CD4-positive, CD25-positive, alpha-beta regulatory T cell (primary cell): Measurements from ENCODE around the gene CSNK1G1. TPM values are rescaled to one million over a fixed set of nuclear protein-coding genes. Genes with fewer than 3 reads are reported as not detected.

Experiments
- ATAC-seq, 2 donors: fragments of 150-1000 bp; cut with Tn5 transposase; one replicate each; pipeline ENCODE4 v1.10.0; 2021; ENCODE audit warnings: low read depth in 2 of 2, moderate number of reproducible peaks in 2 of 2, moderate library complexity in 1 of 2
- DNase-seq, 3 donors: peaks; one replicate each; pipeline versions ENCODE4 v3.0.0 to v3.0.0-alpha.2; 2012 to 2022; ENCODE audit warnings: mixed read lengths in 1 of 3
- H3K27ac ChIP-seq: one replicate; pipeline ENCODE4 v1.7.0; 2013; ENCODE audit warnings: mild to moderate bottlenecking, low read length; ENCODE audit not compliant: insufficient read depth, poor library complexity, severe bottlenecking
- H3K27me3 ChIP-seq: one replicate; pipeline ENCODE4 v1.7.0; 2013; ENCODE audit warnings: low read length; ENCODE audit not compliant: control insufficient read depth, insufficient read depth
- H3K36me3 ChIP-seq: one replicate; pipeline ENCODE4 v1.7.0; 2013; ENCODE audit warnings: mild to moderate bottlenecking, low read length, moderate library complexity; ENCODE audit not compliant: control insufficient read depth, insufficient read depth
- H3K4me1 ChIP-seq: 2 replicates; pipeline ENCODE4 v1.7.0; 2013; ENCODE audit warnings: mild to moderate bottlenecking, low read length; ENCODE audit not compliant: insufficient read depth, control insufficient read depth, poor library complexity, severe bottlenecking
- H3K4me3 ChIP-seq: one replicate; pipeline ENCODE4 v1.7.0; 2013; ENCODE audit warnings: low read depth, mild to moderate bottlenecking, low read length, moderate library complexity
- H3K9me3 ChIP-seq, 2 experiments: 1 replicate in 1 of 2; 2 replicates in 1 of 2; pipeline ENCODE4 v1.7.0; 2013; ENCODE audit warnings: low read length in 2 of 2, mild to moderate bottlenecking in 1 of 2, moderate library complexity in 1 of 2; ENCODE audit not compliant: control insufficient read depth in 2 of 2
- H3K27ac Mint-ChIP-seq, 3 donors: one replicate each; pipeline ENCODE4 v1.8.0; 2020 to 2022; ENCODE audit warnings: mild to moderate bottlenecking in 3 of 3, mixed read lengths in 3 of 3, moderate library complexity in 2 of 3
- H3K27me3 Mint-ChIP-seq: one replicate; pipeline ENCODE4 v1.8.0; 2022; ENCODE audit warnings: mild to moderate bottlenecking, mixed read lengths
- H3K36me3 Mint-ChIP-seq: one replicate; pipeline ENCODE4 v1.8.0; 2020; ENCODE audit warnings: mixed read lengths
- H3K4me1 Mint-ChIP-seq, 4 donors: one replicate each; pipeline ENCODE4 v1.8.0; 2020 to 2022; ENCODE audit warnings: mixed read lengths in 4 of 4, mild to moderate bottlenecking in 1 of 4
- H3K4me3 Mint-ChIP-seq, 4 donors: one replicate each; pipeline ENCODE4 v1.8.0; 2020 to 2022; ENCODE audit warnings: mild to moderate bottlenecking in 4 of 4, mixed read lengths in 4 of 4, moderate library complexity in 3 of 4
- H3K9me3 Mint-ChIP-seq, 7 donors: one replicate each; pipeline ENCODE4 v1.8.0; 2020 to 2022; ENCODE audit warnings: mixed read lengths in 7 of 7, mild to moderate bottlenecking in 3 of 7, moderate library complexity in 2 of 7
- polyA plus RNA-seq, 4 donors: library from polyadenylated mRNA; unstranded; fragments of 300-500 nt; fragmentation: Illumina TruSeq; gene quantifications; one replicate each; pipeline ENCODE4 v1.2.3, GENCODE V29; 2021
- total RNA-seq: library from RNA; stranded (reverse); gene quantifications from one replicate; pipeline ENCODE4 v1.2.3, GENCODE V29; 2022

The CSNK1G1 gene
- total and polyA plus RNA-seq, 5 donors from 2014 or later = 14.4 to 27.6 (median 15.1) TPM

DNA sequence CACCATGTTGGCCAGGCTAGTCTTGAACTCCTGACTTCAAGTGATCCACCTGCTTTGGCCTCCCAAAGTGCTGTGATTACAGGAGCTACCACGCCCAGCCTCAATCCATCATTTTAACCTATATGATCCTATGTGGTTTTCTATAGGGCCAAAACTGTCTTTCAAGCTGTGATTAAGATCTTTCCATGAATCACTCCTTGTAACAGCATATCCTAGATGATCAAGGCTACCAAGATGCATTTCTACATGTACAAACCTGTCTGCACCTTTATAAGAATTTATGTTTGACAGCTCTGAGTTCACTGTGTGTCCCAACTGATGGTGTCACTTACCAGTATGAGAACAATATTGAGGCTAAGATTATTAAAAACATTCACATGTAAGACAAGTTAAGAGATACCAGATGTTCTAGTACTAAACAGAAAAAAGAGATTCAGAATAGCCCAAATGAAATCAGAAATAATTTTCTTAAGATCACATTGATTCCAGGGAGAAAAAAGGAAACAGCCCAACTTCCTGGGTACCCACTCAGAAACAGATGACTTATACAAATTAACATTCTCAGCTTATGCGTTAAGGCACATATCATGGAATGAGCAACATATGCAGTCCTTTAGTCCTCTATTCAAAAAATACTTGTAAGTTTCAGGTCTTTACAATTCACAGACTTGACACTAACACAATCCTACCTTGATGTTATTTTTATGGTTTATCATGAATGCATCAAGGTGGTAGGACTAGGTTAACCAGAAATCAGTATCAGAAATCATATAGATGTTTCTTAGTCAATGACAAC, 168.4 kb downstream of the CSNK1G1 start:
- Mint-ChIP-seq H3K27me3 (no peaks in the 10 kb centered on the region), H3K4me1 (peaks cover 0 to 8% (median 2%) of the 10 kb centered on the region in 4 donors), H3K9me3 (no peaks in the 10 kb centered on the region), H3K36me3 (peaks cover 23% of the 10 kb centered on the region), H3K27ac (peak overlapping the region in 2 of 3 donors; percentile 44 to 86), H3K4me3 (no peak overlapping the region)
- H3K27ac ChIP-seq = no peak overlapping the region
- no peak overlapping the region for H3K4me3 ChIP-seq
- H3K27me3 ChIP-seq = no peaks in the 10 kb centered on the region
- H3K4me1 ChIP-seq = no peaks in the 10 kb centered on the region
- DNase-seq (no peak), ATAC-seq (no peak)
- H3K9me3 ChIP-seq = no peaks in the 10 kb centered on the region
- peaks cover 13% of the 10 kb centered on the region for H3K36me3 ChIP-seq

DNA sequence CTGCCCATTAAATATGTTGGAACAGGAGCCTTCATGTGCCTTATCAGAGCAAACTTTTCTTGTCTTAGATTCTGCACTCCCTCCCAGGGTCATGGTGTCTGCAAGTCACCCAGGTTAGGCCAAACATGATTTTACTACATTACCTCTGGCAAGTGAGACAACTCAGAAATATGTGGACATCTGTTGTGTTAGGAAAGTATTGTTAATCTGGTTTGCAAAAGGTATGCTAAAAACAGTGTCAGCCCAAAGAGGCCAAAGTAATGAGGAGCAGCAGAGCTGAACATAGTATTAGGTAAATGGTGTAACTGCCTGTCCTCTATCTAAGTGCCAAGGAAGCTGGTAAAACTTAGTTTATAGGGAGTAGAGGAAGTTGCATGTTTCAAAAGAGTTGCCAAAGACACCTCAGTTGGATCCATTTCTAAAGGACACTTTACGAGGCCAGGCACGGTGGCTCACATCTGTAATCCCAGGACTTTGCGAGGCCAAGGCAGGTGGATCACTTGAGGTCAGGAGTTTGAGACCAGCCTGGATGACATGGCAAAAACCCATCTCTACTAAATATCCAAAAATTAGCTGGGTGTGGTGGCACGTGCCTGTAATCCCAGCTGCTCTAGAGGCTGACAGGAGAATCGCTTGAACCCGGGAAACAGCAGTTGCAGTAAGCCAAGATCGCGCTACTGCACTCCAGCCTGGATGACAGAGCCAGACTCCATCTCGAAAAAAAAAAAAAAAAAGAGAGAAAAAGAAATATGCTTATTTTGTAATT, 170.6 kb downstream of the CSNK1G1 start:
- Mint-ChIP-seq H3K27me3 (no peaks in the 10 kb centered on the region), H3K36me3 (peaks cover 29% of the 10 kb centered on the region), H3K4me3 (no peak overlapping the region), H3K9me3 (no peaks in the 10 kb centered on the region), H3K4me1 (peaks cover 0 to 8% (median 3%) of the 10 kb centered on the region in 4 donors), H3K27ac (no peak overlapping the region)
- no peak overlapping the region for H3K27ac ChIP-seq
- H3K4me3 ChIP-seq = no peak overlapping the region
- ATAC-seq = no peak
- H3K9me3 ChIP-seq = no peaks in the 10 kb centered on the region
- H3K4me1 ChIP-seq = no peaks in the 10 kb centered on the region
- no peaks in the 10 kb centered on the region for H3K27me3 ChIP-seq
- H3K36me3 ChIP-seq = peaks cover 27% of the 10 kb centered on the region
- DNase-seq = no peak

DNA sequence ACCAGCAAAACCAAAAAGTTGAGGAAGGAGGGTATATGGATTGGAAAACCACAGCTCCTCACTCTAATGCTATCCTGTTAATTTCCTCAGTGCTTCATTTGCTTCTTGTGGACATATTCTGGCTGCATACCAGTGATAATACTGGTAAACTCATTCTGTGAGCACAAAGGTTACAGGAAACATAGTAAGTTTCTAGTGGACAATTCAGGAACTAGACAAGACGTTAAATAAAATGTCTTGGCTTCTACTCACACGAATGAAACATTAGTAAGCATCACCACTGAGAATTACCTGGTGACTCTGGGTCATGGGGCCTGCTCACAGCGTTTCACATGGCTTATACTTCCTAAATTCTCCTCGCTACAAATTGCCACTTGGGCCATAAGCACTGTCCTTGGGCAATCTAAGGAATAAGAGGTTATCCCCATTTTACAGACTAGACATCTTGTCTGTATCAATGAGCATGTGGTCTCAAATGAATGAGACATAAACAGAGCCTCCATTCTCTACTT, 173.1 kb downstream of the CSNK1G1 start:
- Mint-ChIP-seq H3K36me3 (peaks cover 29% of the 10 kb centered on the region), H3K27ac (no peak overlapping the region), H3K9me3 (no peaks in the 10 kb centered on the region), H3K4me3 (no peak overlapping the region), H3K4me1 (peaks cover 0 to 3% (median 1%) of the 10 kb centered on the region in 4 donors), H3K27me3 (no peaks in the 10 kb centered on the region)
- Histone ChIP-seq H3K4me3 (no peak overlapping the region), H3K27ac (no peak overlapping the region), H3K4me1 (no peaks in the 10 kb centered on the region), H3K9me3 (no peaks in the 10 kb centered on the region), H3K27me3 (no peaks in the 10 kb centered on the region), H3K36me3 (peaks cover 39% of the 10 kb centered on the region)
- DNase-seq = no peak
- no peak for ATAC-seq

- Histone ChIP-seq H3K4me3 (no peak overlapping the region), H3K4me1 (no peaks in the 10 kb centered on the region), H3K27me3 (no peaks in the 10 kb centered on the region), H3K9me3 (no peaks in the 10 kb centered on the region), H3K36me3 (peaks cover 53% of the 10 kb centered on the region), H3K27ac (no peak overlapping the region)
- Mint-ChIP-seq H3K27ac (no peak overlapping the region), H3K9me3 (no peaks in the 10 kb centered on the region), H3K4me3 (no peak overlapping the region), H3K36me3 (peaks cover 38% of the 10 kb centered on the region), H3K27me3 (no peaks in the 10 kb centered on the region), H3K4me1 (peaks cover 0 to 3% (median 0%) of the 10 kb centered on the region in 4 donors)
- ATAC-seq (no peak), DNase-seq (no peak)
Measured at GRCh38 chr15:64180235-64180824, 175.6 kb downstream of the CSNK1G1 start.

- no peak for ATAC-seq
- peaks cover 0 to 25% (median 19%) of the 10 kb centered on the region in 4 donors for H3K4me1 Mint-ChIP-seq
- no peaks in the 10 kb centered on the region for H3K9me3 ChIP-seq
- H3K27ac ChIP-seq = no peak overlapping the region
- H3K4me1 ChIP-seq = peaks cover 23% of the 10 kb centered on the region
- no peak for DNase-seq
- peaks cover 12% of the 10 kb centered on the region for H3K36me3 ChIP-seq
- H3K27me3 ChIP-seq = no peaks in the 10 kb centered on the region
- peaks cover 6% of the 10 kb centered on the region for H3K27me3 Mint-ChIP-seq
- no peak overlapping the region for H3K4me3 ChIP-seq
- peak overlapping the region in 1 of 4 donors; percentile 19 for H3K4me3 Mint-ChIP-seq
- H3K36me3 Mint-ChIP-seq = peaks cover 20% of the 10 kb centered on the region
- H3K27ac Mint-ChIP-seq = peak overlapping the region in 1 of 3 donors; percentile 2
- no peaks in the 10 kb centered on the region for H3K9me3 Mint-ChIP-seq
Measured at GRCh38 chr15:64166102-64166890, 189.7 kb downstream of the CSNK1G1 start.

GRCh38 chr15:64164436-64164835, 191.5 kb downstream of the CSNK1G1 start:
- Histone ChIP-seq H3K4me1 (peaks cover 40% of the 10 kb centered on the region), H3K36me3 (peaks cover 12% of the 10 kb centered on the region), H3K27ac (no peak overlapping the region), H3K27me3 (no peaks in the 10 kb centered on the region), H3K4me3 (no peak overlapping the region), H3K9me3 (no peaks in the 10 kb centered on the region)
- Mint-ChIP-seq H3K27me3 (peaks cover 6% of the 10 kb centered on the region), H3K9me3 (no peaks in the 10 kb centered on the region), H3K4me3 (peak overlapping the region; percentile 54 to 97 (median 91)), H3K4me1 (peaks cover 0 to 35% (median 25%) of the 10 kb centered on the region in 4 donors), H3K36me3 (peaks cover 13% of the 10 kb centered on the region), H3K27ac (peak overlapping the region; percentile 52 to 95 (median 94))
- ATAC-seq (no peak), DNase-seq (no peak)
